ENCODE data around the gene RBAK.
"Not testable (repeated sequence)": the region's sequence is repeated elsewhere in the genome, so short reads cannot be mapped to it uniquely, and the experiment has no call there.

- not testable (repeated sequence) for TF ChIP-seq CTCF (IDR thresholded peaks at IDR 0.05); POLR2A (IDR thresholded peaks at IDR 0.05); POLR2AphosphoS5 (IDR thresholded peaks at IDR 0.05; ENCODE audit: insufficient read depth in 1 of 2, low read depth in 1 of 2)
These were observed 17.8 kb upstream of the RBAK start for GRCh38 chr7:5027796-5028410.

Data from vagina (tissue), 2 donors.